H9 (cell line): Measurements from ENCODE around the gene SNX25. TPM values are rescaled to one million over a fixed set of nuclear protein-coding genes. Genes with fewer than 3 reads are reported as not detected.

Experiments used
- DNase-seq: peaks from one replicate; pipeline ENCODE4 v3.0.0-alpha.2; 2017
- H2AFZ ChIP-seq: one replicate; pipeline ENCODE4 v1.6.1; 2013; ENCODE audit warnings: mild to moderate bottlenecking, low read length, control low read depth, moderate library complexity
- H2AK5ac ChIP-seq: 2 replicates; pipeline ENCODE4 v1.6.1; 2013; ENCODE audit warnings: low read length, control low read depth, mixed read lengths; ENCODE audit not compliant: insufficient read length
- H2BK120ac ChIP-seq: one replicate; pipeline ENCODE4 v1.6.1; 2013; ENCODE audit warnings: low read depth, mild to moderate bottlenecking, low read length, control low read depth, inconsistent platforms; ENCODE audit not compliant: poor library complexity, severe bottlenecking
- H2BK12ac ChIP-seq: 2 replicates; pipeline ENCODE4 v1.6.1; 2013; ENCODE audit warnings: low read length, control low read depth, mixed read lengths, low read depth; ENCODE audit not compliant: insufficient read length
- H2BK15ac ChIP-seq: 2 replicates; pipeline ENCODE4 v1.6.1; 2013; ENCODE audit warnings: low read depth, low read length, control low read depth
- H2BK20ac ChIP-seq: one replicate; pipeline ENCODE4 v1.6.1; 2013; ENCODE audit warnings: low read depth, mild to moderate bottlenecking, low read length, control low read depth, inconsistent platforms; ENCODE audit not compliant: poor library complexity, severe bottlenecking
- H2BK5ac ChIP-seq: 2 replicates; pipeline ENCODE4 v1.6.1; 2013; ENCODE audit warnings: low read length, control low read depth, mixed read lengths; ENCODE audit not compliant: insufficient read length
- H3K14ac ChIP-seq: 2 replicates; pipeline ENCODE4 v1.6.1; 2013; ENCODE audit warnings: low read length, control low read depth; ENCODE audit not compliant: insufficient read depth
- H3K18ac ChIP-seq: 2 replicates; pipeline ENCODE4 v1.6.1; 2013; ENCODE audit warnings: low read depth, mild to moderate bottlenecking, mixed read lengths, low read length, control low read depth; ENCODE audit not compliant: insufficient read length
- H3K23ac ChIP-seq: 2 replicates; pipeline ENCODE4 v1.6.1; 2013; ENCODE audit warnings: low read length, control low read depth, mixed read lengths, low read depth; ENCODE audit not compliant: insufficient read length
- H3K23me2 ChIP-seq: 2 replicates; pipeline ENCODE4 v1.6.1; 2013; ENCODE audit warnings: low read depth, mild to moderate bottlenecking, mixed read lengths, low read length, control low read depth; ENCODE audit not compliant: insufficient read length, poor library complexity, severe bottlenecking
- H3K27ac ChIP-seq: 2 replicates; pipeline ENCODE4 v1.5.1; 2013; ENCODE audit warnings: low read length, control low read depth, mixed read lengths, low read depth; ENCODE audit not compliant: insufficient read length
- H3K27me3 ChIP-seq: 2 replicates; pipeline ENCODE4 v1.6.1; 2013; ENCODE audit warnings: low read length, control low read depth, inconsistent platforms; ENCODE audit not compliant: insufficient read depth
- H3K4ac ChIP-seq: 2 replicates; pipeline ENCODE4 v1.6.1; 2013; ENCODE audit warnings: low read depth, mild to moderate bottlenecking, control low read depth, inconsistent platforms, low read length, moderate library complexity
- H3K4me1 ChIP-seq: 2 replicates; pipeline ENCODE4 v1.6.1; 2013; ENCODE audit warnings: low read length, control low read depth, inconsistent platforms; ENCODE audit not compliant: insufficient read depth
- H3K4me2 ChIP-seq: 2 replicates; pipeline ENCODE4 v1.6.1; 2013; ENCODE audit warnings: low read length, control low read depth, mixed read lengths; ENCODE audit not compliant: insufficient read length, insufficient read depth
- H3K56ac ChIP-seq: 2 replicates; pipeline ENCODE4 v1.6.1; 2013; ENCODE audit warnings: low read depth, mild to moderate bottlenecking, mixed read lengths, low read length, control low read depth; ENCODE audit not compliant: insufficient read length
- H3K79me1 ChIP-seq: 2 replicates; pipeline ENCODE4 v1.6.1; 2013; ENCODE audit warnings: low read depth, mild to moderate bottlenecking, moderate library complexity, low read length, control low read depth, inconsistent platforms; ENCODE audit not compliant: insufficient read depth, poor library complexity, severe bottlenecking
- H3K79me2 ChIP-seq: 2 replicates; pipeline ENCODE4 v1.6.1; 2013; ENCODE audit warnings: low read length, control low read depth, inconsistent platforms; ENCODE audit not compliant: insufficient read depth
- H3K9ac ChIP-seq: 2 replicates; pipeline ENCODE4 v1.6.1; 2013; ENCODE audit warnings: low read length, control low read depth, mixed read lengths; ENCODE audit not compliant: insufficient read length; ENCODE audit errors: extremely low read depth
- H3K9me3 ChIP-seq: one replicate; pipeline ENCODE4 v1.6.1; 2013; ENCODE audit warnings: low read depth, low read length, inconsistent platforms; ENCODE audit not compliant: control insufficient read depth
- H3T11ph ChIP-seq: one replicate; pipeline ENCODE4 v1.6.1; 2013; ENCODE audit warnings: mild to moderate bottlenecking, low read length, control low read depth, inconsistent platforms
- H4K20me1 ChIP-seq: one replicate; pipeline ENCODE4 v1.6.1; 2013; ENCODE audit not compliant: control insufficient read depth, insufficient read length, insufficient read depth
- H4K5ac ChIP-seq: 2 replicates; pipeline ENCODE4 v1.6.1; 2013; ENCODE audit warnings: low read depth, mild to moderate bottlenecking, mixed read lengths, low read length, control low read depth; ENCODE audit not compliant: insufficient read length
- H4K8ac ChIP-seq: replicated peaks from 2 replicates; pipeline ENCODE4 v1.6.1; 2013; ENCODE audit warnings: low read length, control low read depth, mixed read lengths, low read depth; ENCODE audit not compliant: insufficient read length
- H4K91ac ChIP-seq: 2 replicates; pipeline ENCODE4 v1.6.1; 2013; ENCODE audit warnings: low read depth, mild to moderate bottlenecking, moderate library complexity, mixed read lengths, low read length, control low read depth; ENCODE audit not compliant: insufficient read length
- H3K27ac Mint-ChIP-seq, 3 experiments: 2 replicates in 2 of 3; 3 replicates in 1 of 3; pipeline ENCODE4 v1.8.0; 2020 to 2021; ENCODE audit warnings: mixed read lengths in 3 of 3, mild to moderate bottlenecking in 1 of 3, moderate library complexity in 1 of 3
- H3K27me3 Mint-ChIP-seq: 2 replicates; pipeline ENCODE4 v1.8.0; 2021; ENCODE audit warnings: low read depth, mild to moderate bottlenecking, moderate library complexity, mixed read lengths
- H3K36me3 Mint-ChIP-seq, 3 experiments: 2 replicates in 2 of 3; 3 replicates in 1 of 3; pipeline ENCODE4 v1.8.0; 2020 to 2021; ENCODE audit warnings: low read depth in 3 of 3, mixed read lengths in 3 of 3; ENCODE audit not compliant: insufficient read depth in 1 of 3
- H3K4me1 Mint-ChIP-seq, 2 experiments: 2 replicates each; pipeline ENCODE4 v1.8.0; 2020; ENCODE audit warnings: mixed read lengths in 2 of 2
- H3K4me3 Mint-ChIP-seq, 2 experiments: 2 replicates in 1 of 2; 3 replicates in 1 of 2; pipeline ENCODE4 v1.8.0; 2020 to 2021; ENCODE audit warnings: mild to moderate bottlenecking in 2 of 2, mixed read lengths in 2 of 2, moderate library complexity in 1 of 2
- H3K9me3 Mint-ChIP-seq, 2 experiments: 2 replicates in 1 of 2; 3 replicates in 1 of 2; pipeline ENCODE4 v1.8.0; 2020; ENCODE audit warnings: mild to moderate bottlenecking in 2 of 2, mixed read lengths in 2 of 2, moderate library complexity in 1 of 2
- CTCF ChIP-seq: fragments of 200-600 bp; sonication (generic); conservative IDR thresholded peaks from 3 replicates; pipeline ENCODE4 v1.8.0; 2021; ENCODE audit warnings: antibody characterized with exemption, mild to moderate bottlenecking
- total RNA-seq: library from RNA; stranded (reverse); gene quantifications from 2 replicates; pipeline ENCODE4 v1.2.1, GENCODE V29; 2021

Gene SNX25
- total RNA-seq, 1 experiment from 2014 or later, result 28.2 TPM

- Histone ChIP-seq H3K9ac (no peak overlapping the region), H4K91ac (no peak overlapping the region), H3K56ac (no peak overlapping the region), H2BK120ac (no peak overlapping the region), H2BK5ac (no peak overlapping the region), H3T11ph (no peak overlapping the region), H2BK20ac (no peak overlapping the region), H3K79me2 (0 out of 2 replicates have a peak, but pooled peaks cover 3% of the 10 kb centered on the region), H3K4me2 (no peak overlapping the region), H3K18ac (no peak overlapping the region), H3K79me1 (no peaks in the 10 kb centered on the region), H2BK12ac (no peak overlapping the region), H3K27ac (no peak overlapping the region), H3K23me2 (no peaks in the 10 kb centered on the region), H4K8ac (no peak overlapping the region), H3K14ac (no peak overlapping the region), H4K5ac (no peak overlapping the region), H2AK5ac (no peak overlapping the region), H4K20me1 (no peaks in the 10 kb centered on the region), H3K27me3 (no peaks in the 10 kb centered on the region), H3K9me3 (no peaks in the 10 kb centered on the region), H3K23ac (no peak overlapping the region), H2BK15ac (no peak overlapping the region), H3K4me1 (peaks cover 4% of the 10 kb centered on the region), H3K4ac (no peak overlapping the region), H2AFZ (no peak overlapping the region)
- no peak for DNase-seq
- H3K36me3 Mint-ChIP-seq, result peaks cover 0 to 9% (median 8%) of the 10 kb centered on the region in 3 experiments; a peak in 3 of 7 replicates
- no peak overlapping the region for H3K4me3 Mint-ChIP-seq
- H3K4me1 Mint-ChIP-seq, result peaks cover 8 to 19% of the 10 kb centered on the region in 2 experiments
- TF ChIP-seq CTCF, result no peak
- H3K9me3 Mint-ChIP-seq, result no peaks in the 10 kb centered on the region
- H3K27me3 Mint-ChIP-seq, result no peaks in the 10 kb centered on the region
- no peak overlapping the region for H3K27ac Mint-ChIP-seq
Measured at GRCh38 chr4:185276036-185276435, 66.6 kb downstream of the SNX25 start.
